ENCODE measurements around the gene RACGAP1.

DNA sequence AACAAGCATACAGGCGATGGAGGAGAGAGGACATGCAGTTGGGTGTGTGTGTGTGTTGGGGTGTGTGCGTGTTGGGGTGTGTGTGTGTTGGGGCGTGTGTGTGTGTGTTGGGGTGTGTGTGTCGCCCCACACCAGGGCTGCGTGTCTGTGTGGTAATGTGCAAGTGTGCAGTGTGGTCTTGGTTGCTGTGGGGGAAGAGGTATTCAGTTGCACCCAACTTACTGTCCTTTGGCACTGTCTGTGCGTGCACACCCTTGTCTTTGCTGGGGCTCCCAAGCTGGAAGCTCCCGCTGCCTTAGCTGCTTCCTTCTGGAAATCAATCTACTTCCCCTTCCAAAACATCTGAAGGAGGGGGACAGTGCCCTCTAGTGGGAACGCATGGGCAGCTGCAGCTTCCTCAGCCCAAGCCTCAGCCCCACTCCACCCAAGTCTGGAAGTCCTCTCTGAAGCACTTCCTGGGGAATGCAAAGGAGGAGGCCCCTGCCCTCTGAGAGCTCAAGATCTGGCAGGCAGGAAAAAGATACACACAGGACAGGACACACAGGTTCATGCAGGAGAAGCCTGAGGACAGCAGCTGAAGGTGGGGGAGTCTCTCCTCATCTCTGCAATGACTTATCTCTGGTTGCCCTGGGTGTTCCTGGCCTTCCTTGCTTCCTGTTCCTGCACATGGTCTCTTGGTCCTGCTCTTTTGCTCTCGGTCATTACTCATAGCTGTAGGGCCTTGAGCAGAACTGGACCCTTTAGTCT lies 45.2 kb upstream of the RACGAP1 start:
- no peak for TF ChIP-seq ZNF274 (IDR thresholded peaks at IDR 0.05; ENCODE audit: low read depth, low read length)
- no peak for TF ChIP-seq YY1 (IDR thresholded peaks at IDR 0.05; ENCODE audit: insufficient read depth, insufficient read length)

Measured in NT2/D1 (cell line).